SKM-1 treated with dmso at 0.1 percent for 144 hours (cell line): ENCODE results near the gene PACSIN2.
"Not testable (repeated sequence)": the region's sequence is repeated elsewhere in the genome, so short reads cannot be mapped to it uniquely, and the experiment has no call there.

Experiments
- DNase-seq: peaks from one replicate; lab custom pipeline; 2025; ENCODE audit not compliant: unreplicated experiment; lab: John Stamatoyannopoulos, UW

The PACSIN2 gene

DNA sequence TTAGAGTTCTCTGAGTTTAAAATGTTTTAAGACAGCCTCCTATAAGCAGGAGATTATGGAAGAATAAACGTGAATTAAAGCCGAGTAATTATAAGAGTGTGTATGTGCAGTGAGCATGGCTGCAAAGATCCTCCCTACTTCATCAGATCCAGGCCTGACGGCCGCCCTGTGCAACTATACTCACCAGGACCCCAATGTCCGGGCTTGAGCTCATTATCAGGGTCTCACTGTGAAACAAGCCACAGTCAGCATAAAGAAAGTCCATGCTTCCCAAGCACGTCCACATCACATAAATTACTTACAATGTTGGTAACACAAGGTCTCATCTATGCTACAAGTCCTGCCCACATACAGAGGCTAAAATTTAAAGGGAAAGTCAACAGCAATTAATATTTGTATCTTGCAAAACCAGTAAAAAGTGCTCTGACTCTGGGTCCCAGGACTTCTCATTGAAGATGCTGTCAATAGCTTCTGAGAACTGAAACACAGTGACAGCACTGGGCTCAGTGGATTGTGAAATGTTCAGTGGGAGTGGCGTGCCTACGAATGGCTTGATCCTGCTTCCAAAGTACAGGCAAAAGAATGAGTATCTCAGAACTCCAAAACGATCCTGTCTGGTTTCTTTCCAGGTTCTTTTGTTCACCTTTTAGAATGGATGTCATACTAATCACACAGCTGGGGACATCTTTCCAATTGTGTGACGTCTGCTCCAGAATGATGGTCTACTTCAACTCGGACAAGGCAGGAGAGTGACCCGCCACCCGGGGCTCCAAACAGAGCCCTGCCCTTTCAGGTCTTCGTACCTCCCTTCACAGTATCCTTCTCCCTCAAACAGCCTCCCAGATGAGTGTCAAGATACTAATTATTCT, 85.7 kb downstream of the PACSIN2 start:
- DNase-seq: no peak

DNA sequence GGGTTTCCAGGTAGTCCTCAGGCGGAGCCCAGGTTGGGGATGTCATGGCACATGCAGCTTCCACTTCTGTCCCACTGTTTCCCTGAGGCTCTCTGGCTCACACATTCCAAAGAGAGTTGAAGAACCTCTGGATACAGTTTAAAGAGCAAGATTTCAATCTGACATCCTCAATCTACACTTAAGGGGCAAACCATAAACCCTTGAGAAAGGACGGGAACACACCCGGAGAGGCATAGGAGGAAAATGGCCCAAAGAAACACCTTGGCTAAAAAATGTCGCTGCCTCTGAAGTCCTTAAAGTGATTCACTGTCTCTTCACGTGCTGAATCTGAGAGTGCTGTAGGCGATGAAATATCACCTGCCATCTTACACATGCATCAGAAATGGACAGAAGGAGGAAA, 87.0 kb downstream of the PACSIN2 start:
- DNase-seq: no peak

DNA sequence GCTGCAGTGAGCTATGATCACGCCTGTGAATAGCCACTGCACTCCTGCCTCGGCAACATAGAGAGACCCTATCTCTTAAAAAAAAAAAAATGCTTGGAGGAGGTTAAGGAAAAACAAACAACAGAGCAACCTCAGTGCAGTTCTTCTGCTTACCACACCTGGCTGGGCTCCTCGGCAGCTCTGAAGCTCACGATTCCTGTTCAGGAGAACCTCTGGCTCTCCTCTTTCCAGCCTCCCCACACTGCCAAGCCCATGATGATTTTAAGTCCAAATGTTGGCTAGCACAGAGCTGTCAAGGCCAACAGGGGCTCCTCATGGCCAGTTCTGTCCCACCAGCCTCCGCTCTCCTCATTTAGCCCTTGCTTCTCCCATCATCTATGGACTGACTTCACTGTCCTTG, 88.2 kb downstream of the PACSIN2 start:
- no peak for DNase-seq

DNA sequence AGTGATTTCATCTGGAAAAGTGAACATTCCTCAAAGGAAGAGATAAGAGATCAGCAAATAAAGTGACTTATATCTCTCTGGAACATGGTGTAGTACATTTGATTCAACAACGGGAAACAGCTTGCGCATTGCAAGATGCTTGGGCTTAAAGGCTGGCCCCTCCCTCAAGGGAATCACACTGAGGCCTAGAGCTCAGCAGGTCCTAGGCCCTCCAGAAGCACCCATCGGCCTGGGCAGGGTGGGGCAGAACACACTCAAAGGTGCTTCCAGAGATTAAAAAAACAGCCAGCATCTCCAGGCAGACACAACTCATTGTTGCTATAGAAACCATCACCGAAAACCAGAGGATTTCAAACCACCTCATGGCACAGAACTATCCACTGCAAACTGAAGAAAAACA, 88.8 kb downstream of the PACSIN2 start:
- no peak for DNase-seq

DNA sequence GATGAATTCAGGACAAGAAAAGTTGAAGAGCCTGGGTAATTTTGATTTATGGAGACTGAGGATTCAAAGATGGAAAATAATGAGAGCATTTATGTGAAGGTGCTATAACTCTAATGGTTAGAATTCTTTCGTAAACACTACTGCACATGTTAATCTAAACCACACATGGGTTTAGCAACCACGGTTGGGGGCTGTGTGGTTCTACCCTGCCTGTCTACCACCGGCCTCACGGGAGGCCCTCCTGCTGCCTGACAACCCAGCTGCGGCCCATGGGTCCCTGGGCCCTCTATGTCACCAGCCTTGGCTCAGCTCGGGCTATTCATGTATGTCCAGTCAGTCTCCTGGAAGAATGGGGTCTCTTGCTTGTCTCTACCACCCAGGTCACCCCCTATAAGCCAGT, 89.4 kb downstream of the PACSIN2 start:
- no peak for DNase-seq

DNA sequence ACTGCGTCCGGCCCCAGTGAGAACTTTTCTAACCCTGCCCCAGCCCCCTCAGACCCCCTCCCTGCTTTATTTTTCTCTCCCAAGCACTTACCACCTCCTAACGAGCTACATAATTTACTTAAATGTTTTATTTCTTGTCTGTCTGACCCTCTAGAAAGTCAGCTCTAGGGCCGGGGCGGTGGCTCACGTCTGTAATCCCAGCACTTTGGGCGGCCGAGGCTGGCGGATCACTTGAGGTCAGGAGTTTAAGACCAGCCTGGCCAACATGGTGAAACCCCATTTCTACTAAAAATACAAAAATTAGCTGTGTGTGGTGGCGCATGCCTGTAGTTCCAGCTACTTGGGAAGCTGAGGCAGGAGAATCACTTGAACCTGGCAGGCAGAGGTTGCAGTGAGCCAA, 89.9 kb downstream of the PACSIN2 start:
- not testable (repeated sequence) for DNase-seq

DNA sequence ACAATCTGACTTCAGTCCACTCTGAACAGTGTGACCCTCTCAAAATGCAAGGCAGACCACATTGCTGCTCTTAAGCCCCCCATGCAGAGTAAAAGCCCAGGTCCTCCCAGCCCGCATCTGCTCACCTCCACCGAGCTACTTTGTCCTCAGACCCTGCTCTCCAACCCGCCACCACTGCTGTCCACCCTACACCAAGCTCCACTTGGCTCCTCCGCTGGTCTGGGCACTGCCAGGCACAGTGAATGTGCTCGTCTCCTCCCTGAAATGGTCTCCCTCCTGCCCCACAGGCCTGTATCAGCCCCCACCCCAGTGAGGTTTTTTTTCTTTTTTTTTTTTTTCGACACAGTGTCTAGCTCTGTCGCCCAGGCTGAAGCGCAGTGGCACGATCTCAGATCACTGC, 90.5 kb downstream of the PACSIN2 start:
- no peak for DNase-seq

DNA sequence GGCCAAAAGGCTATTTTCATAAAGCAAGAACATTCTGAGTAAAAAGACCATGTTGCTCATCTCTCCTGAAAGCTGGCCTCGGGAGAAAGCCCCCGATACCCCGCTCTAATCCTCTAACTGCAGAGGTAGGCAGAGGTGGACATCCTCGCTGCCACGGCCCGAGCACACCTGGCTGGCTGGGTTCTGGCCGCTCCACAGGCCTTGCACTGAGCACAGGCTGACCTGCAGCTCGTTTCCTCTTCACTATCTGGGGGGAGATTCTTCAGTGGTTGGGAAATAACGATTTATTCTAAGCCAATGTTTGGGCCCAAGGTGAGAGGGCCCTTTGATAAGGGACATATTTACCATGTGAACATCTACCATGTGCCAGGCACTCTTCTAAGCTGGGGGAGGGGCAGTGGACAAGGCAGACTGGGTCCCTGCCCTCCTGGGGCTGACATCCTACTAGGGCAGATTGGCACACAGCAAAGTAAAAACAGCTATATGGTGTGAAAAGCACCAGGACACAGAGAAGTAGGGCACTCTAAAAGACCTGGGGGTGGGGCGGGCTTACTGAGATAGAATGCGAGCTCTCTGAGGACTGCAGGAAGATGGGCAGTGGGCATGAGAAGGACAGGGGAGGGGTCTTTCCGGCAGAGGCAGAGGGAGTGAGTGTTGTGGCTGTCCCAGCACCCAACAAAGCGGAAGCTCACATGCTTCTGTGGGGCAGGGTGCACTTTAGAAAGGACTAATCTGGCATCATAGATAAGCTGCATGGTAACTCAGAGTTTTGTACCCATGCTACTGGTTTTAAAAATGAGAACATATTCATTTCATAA, 92.4 kb downstream of the PACSIN2 start:
- no peak for DNase-seq

DNA sequence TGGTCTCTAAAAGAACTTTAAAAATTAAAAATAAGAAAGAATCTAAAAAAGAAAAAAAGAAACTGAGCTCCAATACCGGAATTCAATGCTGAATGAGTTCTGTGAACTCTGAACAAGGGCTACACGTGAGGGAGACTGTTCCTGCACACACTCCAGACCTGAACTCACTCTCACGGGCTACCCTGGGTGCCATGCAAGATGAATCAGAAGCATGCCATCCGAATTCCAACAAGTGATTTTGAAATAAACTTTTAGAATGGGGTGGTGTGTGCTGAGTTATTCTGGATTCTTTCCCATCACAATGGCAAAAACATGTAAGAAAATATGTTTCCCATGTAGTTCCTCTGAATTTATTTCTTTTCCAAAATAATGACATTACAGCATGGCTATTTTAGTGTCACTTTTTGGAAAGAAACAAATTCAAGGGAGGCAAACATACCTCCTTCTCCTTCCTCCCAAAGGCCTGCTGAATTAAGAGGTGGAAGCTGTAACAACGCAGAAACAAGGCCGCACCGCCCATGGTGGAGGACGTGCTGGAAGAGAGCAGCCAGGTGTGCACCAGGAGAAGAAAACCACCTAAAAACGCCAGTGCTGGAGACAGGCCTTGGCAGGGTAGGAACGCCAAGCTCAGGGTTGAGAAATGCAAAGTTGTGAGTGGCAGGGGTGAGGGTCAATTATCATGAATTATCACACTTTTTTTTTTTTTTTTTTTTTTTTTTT, 94.7 kb downstream of the PACSIN2 start:
- no peak for DNase-seq

DNA sequence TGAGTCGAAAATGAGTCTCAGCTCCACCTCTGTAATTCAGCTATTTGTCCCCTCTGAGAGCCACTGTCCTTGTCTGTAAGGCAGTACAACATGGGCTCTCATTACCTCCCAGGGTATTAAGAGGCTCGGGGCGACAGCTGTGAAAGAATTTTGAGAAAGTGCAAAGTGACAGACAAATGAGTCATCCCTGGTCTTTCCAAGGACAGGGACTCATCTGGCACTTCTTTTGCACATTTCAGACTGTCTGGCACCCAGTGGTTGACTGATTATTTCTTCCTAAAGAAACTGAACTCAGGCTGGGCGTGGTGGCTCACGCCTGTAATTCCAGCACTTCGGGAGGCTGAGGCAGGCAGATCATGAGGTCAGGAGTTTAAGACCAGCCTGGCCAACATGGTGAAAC, 95.8 kb downstream of the PACSIN2 start:
- DNase-seq: no peak

DNA sequence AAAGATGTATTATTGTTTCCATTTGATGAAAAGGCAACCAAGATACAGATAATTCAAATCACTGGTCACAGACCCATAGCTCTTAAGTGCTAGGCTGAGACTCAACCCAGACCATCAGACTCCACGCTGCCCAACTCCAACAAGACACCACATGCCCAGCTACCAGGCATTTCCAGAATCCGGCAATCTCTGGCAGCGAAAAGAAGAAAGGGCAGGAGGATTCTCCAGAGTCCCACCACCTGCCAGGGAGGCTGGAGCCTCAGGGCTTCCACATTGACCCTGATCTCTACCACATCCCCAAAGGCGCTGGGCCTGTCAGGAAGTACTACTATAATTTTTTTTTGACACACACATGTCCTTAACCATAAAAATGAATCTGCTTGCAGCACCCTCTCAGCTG, 96.4 kb downstream of the PACSIN2 start:
- DNase-seq: no peak

DNA sequence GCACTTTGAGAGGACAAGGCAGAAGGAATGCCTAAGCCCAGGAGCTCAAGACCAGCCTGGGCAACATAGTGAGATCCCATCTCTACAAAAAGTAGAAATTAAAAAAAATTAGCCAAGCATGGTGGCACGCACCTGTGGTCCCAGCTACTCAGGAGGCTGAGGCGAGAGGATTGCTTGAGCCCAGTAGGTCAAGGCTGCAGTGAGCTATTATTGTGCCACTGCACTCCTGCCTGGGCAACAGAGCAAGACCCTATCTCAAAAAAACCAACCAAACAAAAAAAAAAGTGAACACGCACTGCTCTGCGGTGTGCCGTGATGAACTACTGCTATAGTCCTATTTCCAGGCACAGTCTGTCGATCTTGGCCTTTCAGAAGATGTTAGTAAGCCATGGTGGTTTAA, 97.6 kb downstream of the PACSIN2 start:
- DNase-seq: not testable (repeated sequence)

DNA sequence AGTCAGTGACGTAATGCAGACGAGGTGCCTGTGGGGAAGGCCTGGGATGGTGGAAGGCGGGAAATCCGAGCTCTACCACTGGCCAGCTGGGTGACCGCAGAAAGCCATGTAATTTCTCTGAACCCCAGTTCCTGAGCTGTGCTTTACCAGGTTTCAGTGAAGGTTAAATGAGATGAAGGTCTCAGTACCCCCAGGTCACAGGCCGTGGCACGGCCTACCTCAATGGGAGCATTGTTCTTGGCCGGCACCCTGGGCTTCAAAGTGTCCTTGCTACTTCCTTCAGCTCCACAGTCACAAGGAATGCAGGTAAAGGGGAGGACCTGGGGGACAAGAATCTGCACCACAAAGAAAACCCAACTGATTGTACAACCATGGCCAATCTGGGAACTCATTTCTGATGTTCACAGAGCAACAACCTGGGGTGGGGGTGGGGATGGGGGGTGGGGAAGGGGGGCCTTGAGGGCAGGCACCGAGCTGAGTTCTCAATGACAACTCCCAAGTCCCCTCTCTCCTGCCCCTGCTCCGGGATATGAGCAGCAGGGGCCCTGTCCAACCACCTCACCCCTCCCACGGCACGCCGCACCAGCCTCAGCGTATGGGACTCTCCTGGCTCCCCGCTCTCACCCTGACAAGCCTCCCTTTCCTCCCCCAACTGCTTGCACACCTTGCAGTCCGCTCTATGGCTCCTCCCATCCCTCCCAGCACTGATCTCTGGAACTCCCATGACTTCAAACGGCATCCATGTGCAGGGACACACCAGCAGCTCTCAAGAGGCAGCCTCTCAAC, 98.8 kb downstream of the PACSIN2 start:
- DNase-seq: no peak

DNA sequence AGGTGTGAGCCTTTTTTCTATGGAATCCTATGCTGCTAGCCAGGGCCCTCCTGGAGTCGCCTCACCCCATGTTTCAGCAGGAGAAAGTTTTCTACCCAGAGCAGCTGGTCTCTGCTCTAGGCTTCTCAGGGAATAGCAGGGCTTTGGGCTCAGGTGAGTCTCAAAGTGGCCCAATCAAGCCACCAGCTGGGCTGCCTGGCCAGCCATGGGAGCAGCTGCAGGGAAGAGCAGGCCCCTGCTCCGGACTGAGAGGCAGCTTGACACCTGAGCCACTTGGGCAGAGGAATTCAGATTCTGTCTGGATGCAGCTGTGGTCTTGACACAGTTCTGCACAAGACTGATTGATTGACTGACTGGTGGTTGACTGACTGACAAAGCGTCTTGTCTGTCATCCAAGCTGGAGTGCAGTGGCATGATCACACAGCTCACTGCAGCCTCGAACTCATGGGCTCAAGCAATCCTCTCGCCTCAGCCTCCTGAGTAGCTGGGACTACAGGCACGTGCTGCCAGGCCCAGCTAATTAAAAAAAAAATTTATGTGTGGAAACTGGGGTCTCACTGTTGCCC, 100.4 kb downstream of the PACSIN2 start:
- DNase-seq: no peak

DNA sequence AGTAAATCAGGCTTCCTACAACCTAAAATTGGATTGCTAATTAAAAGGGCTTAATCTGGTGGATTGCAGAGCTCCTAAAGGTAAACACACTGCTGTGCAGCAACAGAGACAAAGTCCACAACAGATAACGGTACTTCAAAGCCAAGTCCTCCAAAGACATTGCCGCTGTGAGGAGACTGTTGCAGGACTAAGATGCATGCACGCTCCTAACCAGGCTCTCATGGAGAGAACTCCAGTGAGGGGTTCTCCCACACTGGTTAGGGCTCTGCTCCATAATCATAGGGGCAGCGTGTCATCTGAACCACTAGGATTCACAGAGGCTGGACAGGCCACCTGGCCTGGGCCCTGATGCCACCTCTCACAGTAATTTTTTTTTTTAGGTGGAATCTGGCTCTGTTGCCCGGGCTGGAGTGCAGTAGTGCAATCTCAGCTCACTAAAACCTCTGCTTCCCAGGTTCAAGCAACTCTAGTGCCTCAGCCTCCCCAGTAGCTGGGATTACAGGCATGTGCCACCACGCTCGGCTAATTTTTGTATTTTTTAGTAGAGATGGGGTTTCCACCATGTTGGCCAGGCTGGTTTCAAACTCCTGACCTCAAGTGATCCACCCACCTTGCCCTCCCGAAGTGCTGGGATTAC, 101.0 kb downstream of the PACSIN2 start:
- no peak for DNase-seq

DNA sequence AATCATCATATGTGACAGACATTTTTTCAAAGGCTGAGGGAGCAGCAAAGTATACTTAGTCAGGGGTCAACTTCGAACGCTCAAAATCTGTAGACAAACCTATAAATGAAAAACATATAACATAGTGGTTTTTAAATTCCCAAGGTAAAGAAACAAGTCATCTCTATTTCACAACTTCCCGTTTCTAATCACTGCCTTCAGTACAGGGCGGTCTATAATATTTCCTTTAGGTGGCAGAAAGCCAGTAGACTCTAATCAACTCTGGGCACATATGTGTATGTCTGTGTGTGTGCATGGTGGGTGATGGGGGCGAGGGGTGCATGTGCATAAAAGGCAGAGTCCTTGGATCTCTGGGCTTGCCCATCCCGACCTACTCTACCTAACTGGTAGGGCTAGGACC, 102.9 kb downstream of the PACSIN2 start:
- DNase-seq: peak; percentile 63

DNA sequence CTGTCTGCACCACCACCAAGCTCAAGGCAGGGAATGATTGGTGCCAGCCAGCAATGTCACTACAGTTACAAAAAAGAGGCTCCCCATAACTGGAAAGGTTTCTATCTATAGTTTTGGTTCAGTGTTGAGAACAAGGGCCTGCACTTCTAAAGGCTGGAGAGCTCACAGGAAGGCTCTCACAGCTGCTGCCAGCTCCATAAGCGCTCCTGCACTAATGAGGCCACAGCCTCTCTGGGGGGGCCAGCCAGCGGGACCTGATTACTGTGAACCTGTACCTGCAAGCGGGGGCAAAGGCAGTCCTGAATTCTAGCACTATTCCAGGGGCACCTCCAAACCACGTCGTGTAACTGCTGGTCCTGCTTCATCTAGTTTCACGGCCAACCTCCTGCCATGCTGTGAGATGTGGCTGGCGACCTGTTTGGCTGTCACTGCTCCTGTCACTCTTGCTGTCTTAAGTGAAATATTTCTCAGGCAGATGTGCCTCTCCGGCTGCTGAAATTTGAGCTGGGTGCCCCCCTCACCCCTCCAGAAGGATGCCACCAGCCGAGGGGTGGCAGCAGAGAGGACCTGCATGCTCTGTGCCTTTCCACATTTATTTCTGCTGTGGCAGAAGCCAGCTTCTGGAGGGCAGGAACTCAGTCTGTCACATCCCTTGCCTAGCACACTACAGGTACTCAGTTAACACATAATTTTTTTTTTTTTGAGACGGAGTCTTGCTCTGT, 104.6 kb downstream of the PACSIN2 start:
- DNase-seq: no peak

DNA sequence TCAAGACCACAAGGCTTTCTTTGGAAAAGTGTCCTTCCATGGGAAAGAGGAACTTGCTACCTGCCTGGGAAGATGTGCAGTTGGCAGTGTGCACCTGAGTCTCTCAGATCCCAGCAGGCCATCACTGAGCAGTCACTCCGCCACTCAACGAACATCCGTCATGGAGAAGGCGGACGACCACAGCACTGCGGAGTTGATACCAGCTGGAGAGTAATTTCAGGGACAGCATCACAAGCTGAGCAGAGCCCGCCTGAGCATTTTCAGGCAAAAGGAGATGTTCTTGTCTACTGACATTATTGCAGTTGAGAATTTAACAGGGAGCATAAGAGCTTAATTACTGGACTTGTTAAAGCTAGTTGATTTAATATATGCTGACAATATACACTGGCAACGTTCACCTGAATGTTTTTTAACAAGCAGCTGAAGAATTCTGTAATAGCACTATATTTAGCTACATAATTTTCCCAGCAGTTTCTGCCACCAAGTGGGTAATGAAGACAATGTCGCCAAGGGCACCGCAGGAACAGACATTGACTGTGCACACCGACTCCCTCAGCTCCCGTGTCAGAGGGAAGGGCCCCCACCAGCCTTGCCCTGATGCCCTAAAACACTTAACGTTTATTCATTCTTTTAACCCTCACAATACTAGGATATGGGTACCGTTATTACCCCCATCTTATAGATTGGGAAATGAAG, 105.4 kb downstream of the PACSIN2 start:
- no peak for DNase-seq

DNA sequence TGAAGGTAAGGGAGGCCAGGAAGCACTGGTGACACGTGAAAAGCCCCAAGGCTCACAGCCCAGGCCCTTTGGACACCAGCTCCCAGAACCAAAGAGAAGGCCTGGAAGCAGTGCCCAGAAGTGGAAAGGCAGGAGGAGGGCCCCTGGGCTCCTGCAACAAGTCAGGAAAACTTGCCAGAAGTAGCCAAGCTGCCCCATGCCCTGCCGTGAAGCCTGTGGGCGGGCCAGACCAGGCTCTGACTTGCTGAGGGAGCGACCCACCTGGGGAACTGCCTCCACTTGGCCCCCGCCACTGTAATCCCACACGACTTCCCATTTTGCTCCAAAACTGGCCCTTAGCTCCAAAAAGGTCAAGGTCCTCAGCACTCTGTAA, 106.6 kb downstream of the PACSIN2 start:
- DNase-seq: no peak
